ENCODE results near the gene EIF3J.
A peak's percentile ranks its signal among the peaks of the same experiment; 100 is the strongest.
"Not testable (repeated sequence)": the region's sequence is repeated elsewhere in the genome, so short reads cannot be mapped to it uniquely, and the experiment has no call there.

EIF3J gene, protein sequence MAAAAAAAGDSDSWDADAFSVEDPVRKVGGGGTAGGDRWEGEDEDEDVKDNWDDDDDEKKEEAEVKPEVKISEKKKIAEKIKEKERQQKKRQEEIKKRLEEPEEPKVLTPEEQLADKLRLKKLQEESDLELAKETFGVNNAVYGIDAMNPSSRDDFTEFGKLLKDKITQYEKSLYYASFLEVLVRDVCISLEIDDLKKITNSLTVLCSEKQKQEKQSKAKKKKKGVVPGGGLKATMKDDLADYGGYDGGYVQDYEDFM
- 22.5 to 76.2 (median 53.6) reads per million in 17 experiments for total RNA-seq

GRCh38 chr15:44536962-44537734 lies at the start of gene EIF3J:
EIF3J (plus strand) TSS chr15:44537147; CDS start chr15:44537195, 48 bp downstream.
- DNase-seq: peak; percentile 95 to 98 (median 97)

DNA sequence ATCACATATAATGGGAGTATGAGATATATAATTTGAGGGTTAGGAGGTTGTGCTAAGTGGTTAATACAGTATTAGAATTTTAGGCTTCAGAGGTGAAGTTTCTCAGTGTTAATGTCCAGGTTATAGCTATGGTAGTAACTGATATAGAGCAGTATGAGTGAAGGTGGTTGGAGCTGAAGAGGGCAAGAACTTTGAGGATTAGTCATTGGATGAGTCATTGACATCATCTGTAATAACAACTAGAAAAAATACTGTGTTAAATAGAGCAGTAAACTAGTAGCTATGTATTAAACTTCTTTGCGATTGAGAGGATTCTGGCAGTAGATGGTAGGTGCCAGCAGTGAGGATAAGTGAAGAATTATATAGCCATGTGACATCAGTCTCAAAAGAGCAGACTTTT lies 47.5 kb upstream of the EIF3J start:
- DNase-seq: peak in 2 of 4 experiments; percentile 22 to 26

DNA sequence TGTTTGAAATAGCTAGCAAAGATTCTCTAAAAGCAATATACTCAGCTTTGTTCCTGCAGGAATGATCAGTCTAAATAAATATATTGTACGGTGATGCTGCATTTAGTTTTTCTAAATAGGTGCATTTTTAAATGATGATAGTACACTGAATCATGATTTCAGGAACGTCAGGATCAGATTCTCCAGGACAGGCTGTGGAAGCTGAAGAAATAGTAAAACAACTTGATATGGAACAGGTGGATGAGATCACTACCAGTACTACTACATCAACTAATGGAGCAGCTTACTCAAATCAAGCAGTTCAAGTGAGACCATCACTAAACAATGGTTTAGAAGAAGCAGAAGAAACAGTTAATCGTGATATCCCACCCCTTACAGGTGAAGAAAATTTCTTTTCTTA lies 46.3 kb upstream of the EIF3J start:
- DNase-seq: no peak

DNA sequence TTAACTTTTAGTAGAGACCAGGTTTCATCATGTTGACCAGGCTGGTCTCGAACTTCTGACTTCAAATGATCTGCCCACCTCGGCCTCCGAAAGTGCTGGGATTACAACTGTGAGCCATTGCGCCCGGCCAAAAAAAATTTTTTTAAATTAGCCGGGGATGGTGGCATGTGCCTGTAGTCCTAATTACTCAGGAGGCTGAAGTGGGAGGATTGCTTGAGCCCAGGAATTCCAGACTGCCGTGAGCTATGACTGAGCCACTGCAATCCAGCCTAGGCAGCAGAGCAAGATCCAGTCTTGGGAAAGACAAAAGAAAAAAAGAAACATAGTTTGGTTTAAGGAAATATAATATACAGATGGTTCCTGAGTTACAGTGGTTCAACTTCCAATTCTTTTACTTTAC lies 44.9 kb upstream of the EIF3J start:
- no peak for DNase-seq

- DNase-seq: no peak
These were observed 44.3 kb upstream of the EIF3J start for GRCh38 chr15:44492672-44493071.

- no peak for DNase-seq
These were observed 41.4 kb upstream of the EIF3J start for GRCh38 chr15:44495562-44495961.

- no peak for DNase-seq
These were observed 36.4 kb upstream of the EIF3J start for GRCh38 chr15:44500555-44500954.

- peak; percentile 2 to 62 (median 28) for DNase-seq
These were observed 35.1 kb upstream of the EIF3J start for GRCh38 chr15:44501768-44502366.

- DNase-seq: no peak
These were observed 20.5 kb upstream of the EIF3J start for GRCh38 chr15:44516436-44516835.

DNA sequence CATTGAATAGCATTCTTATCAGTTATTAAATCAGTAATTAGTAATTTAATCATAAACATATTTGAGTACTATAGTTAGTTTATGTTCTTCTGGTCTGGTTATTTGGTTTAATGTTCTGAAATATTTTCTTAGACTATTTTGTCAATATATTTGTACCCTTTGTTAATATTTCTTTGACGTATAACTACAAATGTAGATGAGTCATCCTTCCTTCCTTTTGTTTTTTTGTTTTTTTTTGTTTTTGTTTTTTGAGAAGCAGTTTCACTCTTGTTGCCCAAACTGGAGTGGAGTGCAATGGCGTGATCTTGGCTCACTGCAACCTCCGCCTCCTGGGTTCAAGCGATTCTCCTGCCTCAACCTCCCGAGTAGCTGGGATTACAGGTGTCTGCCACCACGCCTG lies 17.4 kb upstream of the EIF3J start:
- DNase-seq: no peak

- no peak for DNase-seq
These were observed 11.9 kb upstream of the EIF3J start for GRCh38 chr15:44525018-44525417.

GRCh38 chr15:44527241-44527640 lies 9.7 kb upstream of the EIF3J start:
- no peak for DNase-seq

DNA sequence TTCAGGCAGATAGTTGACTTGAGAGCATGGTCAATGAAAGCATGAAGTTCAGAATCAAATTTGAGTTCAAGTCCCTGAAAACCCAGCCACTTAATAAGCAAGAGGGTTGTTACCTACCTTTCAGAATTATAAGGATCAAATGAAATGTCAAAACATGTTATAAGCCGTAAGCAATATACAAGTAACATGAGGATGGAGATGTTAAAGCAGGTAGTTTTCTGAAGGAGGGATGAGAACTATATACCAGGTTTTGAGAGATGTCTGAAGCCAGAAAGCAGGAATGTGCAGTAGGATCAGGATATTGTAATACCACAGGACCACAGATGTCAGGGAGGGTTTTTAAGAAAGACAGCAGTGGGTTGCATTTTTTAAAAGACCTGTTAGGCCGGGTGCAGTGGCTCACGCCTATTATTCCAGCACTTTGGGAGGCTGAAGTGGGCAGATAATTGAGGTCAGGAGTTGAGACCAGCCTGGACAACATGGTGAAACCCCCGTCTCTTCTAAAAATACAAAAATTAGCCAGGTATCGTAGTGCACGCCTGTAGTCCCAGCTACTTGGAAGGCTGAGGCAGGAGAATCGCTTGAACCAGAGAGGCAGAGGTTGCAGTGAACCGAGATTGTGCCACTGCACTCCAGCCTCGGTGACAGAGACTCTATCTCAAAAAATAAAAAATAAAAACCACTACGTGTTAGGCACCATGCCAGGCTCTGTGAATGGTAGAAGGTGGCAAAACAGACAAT lies 6.9 kb upstream of the EIF3J start:
- no peak for DNase-seq

- DNase-seq: no peak
These were observed 6.3 kb upstream of the EIF3J start for GRCh38 chr15:44530653-44531052.

DNA sequence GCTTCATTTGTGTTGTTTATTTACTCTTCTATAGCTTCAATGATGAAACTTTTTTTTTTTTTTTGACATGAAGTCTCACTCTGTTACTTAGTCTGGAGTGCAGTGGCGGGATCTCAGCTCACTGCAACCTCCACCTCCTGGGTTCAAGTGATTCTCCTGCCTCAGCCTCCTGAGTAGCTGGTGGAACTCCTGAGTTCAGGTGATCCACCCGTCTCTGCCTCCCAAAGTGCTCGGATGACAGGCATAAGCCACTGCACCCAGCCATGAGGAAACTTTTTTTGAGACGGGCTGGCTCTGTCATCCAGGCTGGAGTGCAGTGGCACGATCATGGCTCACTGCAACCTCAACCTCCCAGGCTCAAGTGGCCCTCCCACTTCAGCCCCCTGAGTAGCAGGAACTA lies 4.7 kb upstream of the EIF3J start:
- DNase-seq: not testable (repeated sequence)

DNA sequence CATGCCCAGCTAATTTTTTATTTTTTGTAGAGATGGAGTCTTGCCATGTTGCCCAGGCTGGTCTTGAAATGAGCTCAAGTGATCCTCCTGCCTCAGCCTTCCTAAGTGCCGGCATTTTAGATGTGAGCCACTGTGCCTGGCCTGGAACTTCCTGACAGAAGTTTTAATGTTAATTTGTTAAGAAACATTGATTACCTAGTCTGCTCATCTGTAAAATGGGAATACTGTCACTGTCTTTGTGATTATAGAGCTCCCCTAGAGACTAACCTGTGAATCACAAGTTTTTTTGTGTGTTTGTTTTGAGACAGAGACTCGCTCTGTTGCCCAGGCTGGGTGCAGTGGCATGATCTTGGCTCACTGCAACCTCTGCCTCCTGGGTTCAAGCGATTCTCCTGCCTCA lies 4.3 kb upstream of the EIF3J start:
- no peak for DNase-seq

- no peak for DNase-seq
These were observed 1.9 kb upstream of the EIF3J start for GRCh38 chr15:44535092-44535491.

GRCh38 chr15:44535523-44536301 lies 1.2 kb upstream of the EIF3J start:
- peak in 3 of 4 experiments; percentile 19 to 38 (median 33) for DNase-seq

- peak; percentile 90 to 94 (median 92) for DNase-seq
These were observed 515 bp upstream of the EIF3J start for GRCh38 chr15:44536302-44536961.

DNA sequence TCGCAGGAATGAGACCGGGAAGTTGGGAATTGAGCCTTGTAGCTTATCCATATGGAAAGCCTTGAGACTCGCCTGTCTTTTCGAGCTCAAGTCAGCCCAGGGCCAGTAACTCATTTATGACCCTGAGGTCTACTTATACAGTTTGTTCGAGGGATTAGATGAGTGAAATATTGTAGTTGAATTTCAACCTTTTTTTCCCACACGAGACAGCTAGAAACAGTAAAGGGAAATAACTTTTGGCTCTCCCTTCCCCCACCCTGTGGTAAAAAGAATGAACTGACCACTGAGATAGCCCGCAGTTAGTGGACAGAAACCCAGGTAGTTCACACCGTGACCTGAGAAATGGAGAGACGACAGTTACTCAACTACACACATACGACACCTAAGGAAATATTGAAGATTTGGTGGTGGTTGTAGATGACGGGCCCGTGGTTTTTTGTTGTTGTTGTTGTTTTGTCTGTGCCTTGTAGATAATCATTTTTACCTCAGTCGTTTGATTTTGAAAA lies 841 bp downstream of the EIF3J start:
- DNase-seq: peak in 2 of 4 experiments; percentile 38 to 39

DNA sequence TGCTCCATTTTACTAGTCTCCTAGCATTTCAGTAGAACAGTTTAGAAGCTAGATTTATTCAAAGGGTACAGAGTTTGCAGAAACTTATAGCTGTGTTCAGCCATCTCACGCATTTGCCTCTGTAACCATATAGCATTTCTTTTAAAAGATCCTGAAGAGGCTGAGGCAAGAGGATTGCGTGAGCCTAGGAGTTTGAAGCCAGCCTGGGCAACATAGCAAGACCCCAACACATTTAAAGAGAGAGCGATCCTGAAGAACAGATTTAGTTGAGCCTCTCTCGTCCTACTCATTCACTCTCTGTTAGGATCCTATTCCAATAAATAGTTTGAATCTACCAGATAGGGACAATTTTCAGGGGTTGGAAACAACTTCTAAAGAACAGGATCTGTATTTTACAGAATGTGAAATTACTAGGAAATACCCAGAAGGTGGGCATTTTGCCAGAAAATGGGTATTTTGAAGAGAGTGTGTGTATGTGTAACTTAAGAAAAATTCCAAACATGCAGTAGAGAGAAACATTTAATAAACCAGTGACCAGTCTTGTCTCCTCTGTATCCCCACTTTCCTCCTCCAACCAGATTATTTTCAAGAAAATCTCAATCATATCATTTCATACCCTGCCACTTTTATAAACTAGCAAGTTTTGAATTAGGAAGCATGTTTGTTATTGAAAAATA lies 4.5 kb downstream of the EIF3J start:
- DNase-seq: no peak

All from suppressor macrophage (primary cell).